ENCODE data around the gene RTBDN.
A peak's percentile ranks its signal among the peaks of the same experiment; 100 is the strongest.

RTBDN gene

DNA sequence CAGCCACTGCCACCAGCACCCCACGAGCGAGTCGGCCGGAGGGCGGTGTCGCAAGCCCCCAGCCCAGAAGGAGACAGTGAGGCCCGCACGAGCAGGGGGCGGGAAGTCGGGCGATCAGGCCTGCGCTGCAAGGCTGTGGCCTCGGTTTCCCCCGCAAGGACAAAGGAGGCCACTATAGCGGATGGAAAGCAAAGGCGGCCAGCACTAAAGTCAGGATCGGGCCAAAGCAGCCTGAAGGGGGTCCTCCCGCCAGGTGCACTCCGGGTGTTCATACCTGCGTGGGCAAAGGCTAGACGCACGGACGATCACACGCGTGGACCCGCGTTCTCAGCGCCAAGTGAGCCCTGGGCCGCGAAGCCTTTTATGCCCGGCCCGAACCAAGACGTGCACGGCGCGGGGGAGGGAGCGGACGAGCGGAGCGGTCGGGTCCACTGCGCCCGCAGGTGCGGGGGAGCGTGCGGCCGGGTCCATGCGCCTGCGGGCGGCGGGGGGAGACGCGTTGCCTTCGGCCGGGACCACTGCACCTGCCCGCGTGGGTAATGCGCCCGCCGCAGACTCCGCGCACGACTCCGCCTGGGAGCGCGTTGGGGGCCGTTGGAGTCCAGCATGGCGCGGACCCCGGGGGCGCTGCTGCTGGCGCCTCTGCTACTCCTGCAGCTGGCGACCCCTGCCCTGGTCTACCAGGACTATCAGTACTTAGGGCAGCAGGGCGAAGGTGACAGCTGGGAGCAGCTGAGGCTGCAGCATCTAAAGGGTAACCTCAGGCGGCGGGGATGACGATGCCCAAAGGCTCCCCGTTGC is 32.7 kb downstream of the RTBDN start, which contains the start of the genes PRDX2 and THSD8:
TSS of gene PRDX2 (minus strand) at position 335 of the 801 bp plus-strand sequence. CDS start 539 bp downstream, outside the sequence.
TSS of gene THSD8 (plus strand) at position 604 of the 801 bp plus-strand sequence. CDS start at position 607, 3 bp downstream.
- Histone ChIP-seq H3K27me3 (ENCODE audit: insufficient read depth, poor library complexity, severe bottlenecking) (peaks cover 6% of the 10 kb centered on the region), H3K4me3 (replicated peaks; ENCODE audit: insufficient read depth, low read length) (peak within 1 kb of the TSS; percentile 43), H3K27ac (replicated peaks) (no peak within 1 kb of the TSS)
- DNase-seq (ENCODE audit: low read depth in 1 of 2, low spot score in 1 of 2) = peak in 1 of 2 experiments; percentile 58
- TF ChIP-seq REST (IDR thresholded peaks at IDR 0.05; ENCODE audit: insufficient replicate concordance, low read depth) = no peak
- no peak for TF ChIP-seq SPI1 (IDR thresholded peaks at IDR 0.05; ENCODE audit: borderline replicate concordance, low read depth)
- no peak for TF ChIP-seq CTCF (IDR thresholded peaks at IDR 0.05; ENCODE audit: insufficient read depth, low read length)
- peak; percentile 61; the same call in 1 of the 2 replicates for TF ChIP-seq POLR2AphosphoS5 (IDR thresholded peaks at IDR 0.05; ENCODE audit: low read depth)

GRCh38 chr19:12800923-12801465 is 33.4 kb downstream of the RTBDN start:
- peaks cover 6% of the 10 kb centered on the region for H3K27me3 ChIP-seq (ENCODE audit: insufficient read depth, poor library complexity, severe bottlenecking)
- DNase-seq (ENCODE audit: low read depth in 1 of 2, low spot score in 1 of 2) = no peak
- no peak overlapping the region for H3K27ac ChIP-seq (replicated peaks)
- TF ChIP-seq REST (IDR thresholded peaks at IDR 0.05; ENCODE audit: insufficient replicate concordance, low read depth) = no peak
- no peak for TF ChIP-seq POLR2AphosphoS5 (IDR thresholded peaks at IDR 0.05; ENCODE audit: low read depth)
- no peak for TF ChIP-seq CTCF (IDR thresholded peaks at IDR 0.05; ENCODE audit: insufficient read depth, low read length)
- no peak for TF ChIP-seq SPI1 (IDR thresholded peaks at IDR 0.05; ENCODE audit: borderline replicate concordance, low read depth)
- no peak for TF ChIP-seq GABPA (IDR thresholded peaks at IDR 0.05; ENCODE audit: low read depth)
- peak overlapping the region; percentile 43 for H3K4me3 ChIP-seq (replicated peaks; ENCODE audit: insufficient read depth, low read length)

DNA sequence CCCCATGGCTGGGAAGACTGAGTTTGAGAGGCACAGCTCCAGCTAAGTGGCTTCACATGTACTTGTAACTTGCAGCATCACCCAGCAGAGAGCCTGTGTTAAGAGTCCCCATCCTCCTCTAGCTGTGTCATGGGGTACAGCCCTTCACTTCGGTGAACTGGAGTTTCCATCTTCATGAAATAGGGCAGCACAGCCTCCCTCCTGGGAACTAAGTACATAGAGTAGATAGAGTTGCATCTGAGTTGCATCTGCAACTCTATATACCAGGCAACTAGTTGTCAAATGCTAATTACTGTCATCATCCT is 34.0 kb downstream of the RTBDN start:
- no peak for DNase-seq (ENCODE audit: low read depth in 1 of 2, low spot score in 1 of 2)
- no peak for TF ChIP-seq POLR2AphosphoS5 (IDR thresholded peaks at IDR 0.05; ENCODE audit: low read depth)
- TF ChIP-seq REST (IDR thresholded peaks at IDR 0.05; ENCODE audit: insufficient replicate concordance, low read depth) = no peak
- TF ChIP-seq SPI1 (IDR thresholded peaks at IDR 0.05; ENCODE audit: borderline replicate concordance, low read depth) = no peak
- no peak for TF ChIP-seq GABPA (IDR thresholded peaks at IDR 0.05; ENCODE audit: low read depth)
- no peak for TF ChIP-seq CTCF (IDR thresholded peaks at IDR 0.05; ENCODE audit: insufficient read depth, low read length)
- no peak overlapping the region for H3K4me3 ChIP-seq (replicated peaks; ENCODE audit: insufficient read depth, low read length)
- peaks cover 6% of the 10 kb centered on the region for H3K27me3 ChIP-seq (ENCODE audit: insufficient read depth, poor library complexity, severe bottlenecking)
- H3K27ac ChIP-seq (replicated peaks) = no peak overlapping the region

All from HL-60 (cell line).